GM12891 (cell line): Measurements from ENCODE around the gene HSF2.

Experiments
- DNase-seq: peaks from one replicate; pipeline ENCODE4 v3.0.0; 2011; ENCODE audit warnings: low spot score; ENCODE audit not compliant: insufficient read length
- FAIRE-seq: peaks from 2 replicates; lab custom pipeline; 2011; peaks lifted over from hg19 to GRCh38; lab: Jason Lieb, UNC
- PAX5 ChIP-seq: IDR thresholded peaks from 2 replicates; pipeline ENCODE4 v1.6.1; 2011; ENCODE audit warnings: low read length, moderate library complexity, mild to moderate bottlenecking; ENCODE audit not compliant: insufficient read depth, severe bottlenecking
- POLR2A ChIP-seq: IDR thresholded peaks from 2 replicates; pipeline ENCODE4 v1.6.1; 2011; ENCODE audit warnings: low read depth, low read length, control low read depth
- POLR2AphosphoS5 ChIP-seq: IDR thresholded peaks from 2 replicates; pipeline ENCODE4 v1.6.1; 2011; ENCODE audit warnings: low read depth, low read length, control low read depth
- POU2F2 ChIP-seq: IDR thresholded peaks from 2 replicates; pipeline ENCODE4 v1.6.1; 2011; ENCODE audit warnings: low read depth, mild to moderate bottlenecking, control low read depth, low read length, moderate library complexity
- SPI1 ChIP-seq: IDR thresholded peaks from 2 replicates; pipeline ENCODE4 v1.6.1; 2011; ENCODE audit warnings: low read depth, low read length, control low read depth
- TAF1 ChIP-seq: IDR thresholded peaks from 2 replicates; pipeline ENCODE4 v1.6.1; 2011; ENCODE audit warnings: low read depth, low read length, control low read depth

Gene HSF2

DNA sequence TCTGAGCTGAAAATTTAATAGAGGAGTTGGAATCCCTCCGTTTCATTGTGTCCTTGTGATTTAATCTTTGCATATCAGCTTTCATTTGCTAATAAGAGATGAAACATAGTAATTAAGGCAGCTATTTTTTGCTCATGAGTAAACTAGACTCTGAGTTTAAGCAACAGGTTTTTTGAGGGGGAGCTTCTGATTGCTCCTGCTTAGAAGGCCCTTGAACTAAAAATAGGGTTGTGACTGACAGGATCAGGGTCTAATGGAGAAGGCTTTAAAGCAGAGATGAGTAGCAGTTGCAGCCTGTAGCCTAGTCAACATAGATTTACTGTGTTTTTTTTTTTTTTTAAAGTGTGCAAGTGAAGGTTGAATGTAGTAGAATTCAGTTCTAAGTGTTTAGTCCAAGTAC lies 17.4 kb downstream of the HSF2 start:
- no peak for FAIRE-seq
- TF ChIP-seq PAX5 (no peak), POLR2AphosphoS5 (no peak), POU2F2 (no peak), TAF1 (no peak), SPI1 (no peak), POLR2A (no peak)
- no peak for DNase-seq

DNA sequence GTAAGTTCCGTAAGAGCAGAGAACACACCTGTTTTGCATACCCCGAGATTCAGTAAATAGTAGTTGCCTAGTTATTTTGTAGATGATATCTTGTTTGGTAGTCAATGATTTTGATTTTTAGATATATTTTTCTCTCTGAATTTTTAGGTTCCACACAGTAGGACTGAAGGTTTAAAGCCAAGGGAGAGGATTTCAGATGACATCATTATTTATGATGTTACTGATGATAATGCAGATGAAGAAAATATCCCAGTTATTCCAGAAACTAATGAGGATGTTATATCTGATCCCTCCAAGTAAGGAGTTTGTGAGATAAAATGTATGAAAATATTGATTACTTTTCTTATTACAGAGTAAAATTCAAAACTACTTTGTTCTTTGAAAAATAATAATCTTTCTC lies 22.6 kb downstream of the HSF2 start:
- no peak for TF ChIP-seq POLR2A
- TF ChIP-seq PAX5 = no peak
- TF ChIP-seq SPI1 = no peak
- no peak for TF ChIP-seq POLR2AphosphoS5
- FAIRE-seq (no peak), DNase-seq (no peak)

DNA sequence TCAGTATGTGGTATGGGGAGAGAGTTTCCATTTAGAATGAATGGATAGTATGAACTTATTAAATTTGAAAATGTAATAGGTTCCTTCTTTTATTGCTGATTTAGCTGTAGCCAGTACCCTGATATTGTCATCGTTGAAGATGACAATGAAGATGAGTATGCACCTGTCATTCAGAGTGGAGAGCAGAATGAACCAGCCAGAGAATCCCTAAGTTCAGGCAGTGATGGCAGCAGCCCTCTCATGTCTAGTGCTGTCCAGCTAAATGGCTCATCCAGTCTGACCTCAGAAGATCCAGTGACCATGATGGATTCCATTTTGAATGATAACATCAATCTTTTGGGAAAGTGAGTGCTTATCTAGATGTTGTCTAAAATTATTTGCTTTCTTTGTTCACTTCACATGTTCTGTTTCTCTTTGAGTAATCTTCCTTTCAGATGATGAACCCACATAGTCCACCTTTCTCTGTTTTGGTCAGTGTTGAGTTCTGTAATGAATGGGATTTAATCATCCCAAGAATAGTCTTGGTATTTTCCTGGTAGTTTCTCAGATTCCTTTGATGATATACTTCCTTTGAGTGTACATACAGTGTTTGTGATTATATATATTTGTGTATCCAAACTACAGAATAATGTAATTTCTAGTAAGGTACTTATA lies 23.3 kb downstream of the HSF2 start:
- no peak for DNase-seq
- no peak for TF ChIP-seq PAX5
- TF ChIP-seq POU2F2 = no peak
- TF ChIP-seq TAF1 = no peak
- no peak for TF ChIP-seq POLR2AphosphoS5
- no peak for TF ChIP-seq POLR2A
- peak; percentile 55 for FAIRE-seq

DNA sequence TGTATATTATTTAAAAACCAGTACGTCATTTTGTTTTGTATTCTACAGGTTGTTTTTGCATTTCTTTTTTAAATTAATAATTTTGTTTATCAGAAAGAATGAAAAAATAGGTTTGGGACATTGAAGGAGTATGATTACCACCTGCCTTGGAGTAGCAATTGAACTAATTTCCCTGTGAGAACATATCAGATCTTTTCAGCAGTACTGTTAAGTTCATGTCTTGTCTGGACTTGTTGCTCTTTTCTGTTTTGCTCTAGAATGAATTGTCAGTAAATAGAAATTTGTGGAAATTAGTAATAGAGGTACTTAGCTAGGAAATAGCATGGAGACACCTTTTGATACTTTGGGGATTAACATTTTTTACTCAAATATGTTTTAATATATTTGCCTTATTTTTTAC lies 24.3 kb downstream of the HSF2 start:
- TF ChIP-seq SPI1 (no peak), TAF1 (no peak)
- DNase-seq = no peak
- FAIRE-seq = no peak

DNA sequence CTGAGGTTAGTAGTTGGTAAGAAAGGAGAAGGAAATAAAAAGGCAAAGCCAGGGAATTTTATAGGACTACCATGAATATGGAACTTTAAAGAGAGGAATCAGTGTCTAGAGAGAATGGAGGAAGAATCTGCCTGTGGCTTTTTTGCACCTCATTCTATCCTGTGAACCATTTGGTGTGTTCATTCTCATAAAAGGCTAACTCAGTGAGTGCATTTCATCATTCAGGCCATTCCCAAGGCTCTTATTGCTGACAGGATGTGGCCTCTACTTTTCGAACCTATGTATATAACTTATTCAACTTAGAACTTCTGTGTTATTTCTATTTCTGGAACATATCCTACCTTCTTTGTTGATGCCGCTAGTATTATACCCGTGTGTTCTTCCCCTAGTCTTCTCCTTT lies 27.1 kb downstream of the HSF2 start:
- no peak for FAIRE-seq
- DNase-seq = no peak

DNA sequence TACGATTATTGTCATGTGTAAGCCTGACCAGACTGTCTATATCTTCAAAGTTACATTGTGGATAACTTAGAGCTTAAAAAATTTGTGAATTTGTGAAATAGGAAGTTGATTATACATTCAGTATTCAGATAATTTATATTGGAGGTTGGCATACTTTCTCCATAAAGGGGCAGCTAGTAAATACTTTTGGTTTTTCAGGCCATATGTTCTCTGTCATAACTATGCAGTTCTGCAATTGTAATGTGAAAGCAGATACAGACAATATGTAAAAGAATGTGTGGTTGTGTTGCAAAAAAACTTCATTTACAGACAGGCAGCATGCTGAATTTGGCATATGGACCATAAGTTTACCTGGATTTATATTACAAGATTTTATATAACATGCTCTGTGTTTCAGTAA lies 29.3 kb downstream of the HSF2 start:
- FAIRE-seq (no peak), DNase-seq (no peak)

More for the DNA sequence above, 27.1 kb downstream of the HSF2 start:
- TF ChIP-seq POLR2A = no peak
- no peak for TF ChIP-seq PAX5
- no peak for TF ChIP-seq POLR2AphosphoS5
- no peak for TF ChIP-seq TAF1
- TF ChIP-seq SPI1 = no peak
- no peak for TF ChIP-seq POU2F2

DNA sequence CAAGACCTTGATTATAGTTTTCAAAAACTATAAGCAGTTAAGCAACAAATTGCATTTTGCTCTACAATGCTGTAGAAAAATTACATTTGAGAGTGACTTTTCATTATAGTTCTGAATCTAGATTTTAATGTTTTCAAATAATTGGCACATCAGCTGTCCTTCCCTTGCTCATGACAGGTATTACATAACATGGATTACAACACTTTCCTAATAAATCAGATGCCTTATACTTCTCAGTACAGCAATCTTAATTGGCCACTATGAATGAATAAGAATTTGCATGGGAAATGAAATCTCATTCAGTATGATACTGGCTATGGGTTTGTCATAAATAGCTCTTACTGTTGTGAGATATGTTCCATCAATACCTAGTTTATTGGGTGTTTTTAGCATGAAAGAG lies 29.9 kb downstream of the HSF2 start:
- no peak for TF ChIP-seq SPI1
- TF ChIP-seq POLR2A = no peak
- TF ChIP-seq POLR2AphosphoS5 = no peak
- no peak for TF ChIP-seq PAX5
- TF ChIP-seq POU2F2 = no peak
- no peak for TF ChIP-seq TAF1
- FAIRE-seq = no peak
- DNase-seq = no peak

More for the DNA sequence above, 29.3 kb downstream of the HSF2 start:
- no peak for TF ChIP-seq POU2F2
- TF ChIP-seq POLR2AphosphoS5 = no peak
- TF ChIP-seq SPI1 = no peak
- no peak for TF ChIP-seq TAF1
- no peak for TF ChIP-seq POLR2A
- no peak for TF ChIP-seq PAX5

DNA sequence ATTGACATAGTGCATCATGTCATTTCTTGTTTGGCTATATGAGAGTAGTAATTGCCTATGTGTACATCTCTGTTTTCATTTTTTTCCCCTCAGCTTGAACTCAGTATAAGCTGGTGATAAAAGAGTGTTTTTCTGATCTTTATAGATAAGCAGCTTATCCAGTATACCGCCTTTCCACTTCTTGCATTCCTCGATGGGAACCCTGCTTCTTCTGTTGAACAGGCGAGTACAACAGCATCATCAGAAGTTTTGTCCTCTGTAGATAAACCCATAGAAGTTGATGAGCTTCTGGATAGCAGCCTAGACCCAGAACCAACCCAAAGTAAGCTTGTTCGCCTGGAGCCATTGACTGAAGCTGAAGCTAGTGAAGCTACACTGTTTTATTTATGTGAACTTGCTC lies 32.3 kb downstream of the HSF2 start:
- no peak for DNase-seq
- no peak for TF ChIP-seq POU2F2
- no peak for TF ChIP-seq POLR2A
- no peak for TF ChIP-seq TAF1
- FAIRE-seq = no peak

DNA sequence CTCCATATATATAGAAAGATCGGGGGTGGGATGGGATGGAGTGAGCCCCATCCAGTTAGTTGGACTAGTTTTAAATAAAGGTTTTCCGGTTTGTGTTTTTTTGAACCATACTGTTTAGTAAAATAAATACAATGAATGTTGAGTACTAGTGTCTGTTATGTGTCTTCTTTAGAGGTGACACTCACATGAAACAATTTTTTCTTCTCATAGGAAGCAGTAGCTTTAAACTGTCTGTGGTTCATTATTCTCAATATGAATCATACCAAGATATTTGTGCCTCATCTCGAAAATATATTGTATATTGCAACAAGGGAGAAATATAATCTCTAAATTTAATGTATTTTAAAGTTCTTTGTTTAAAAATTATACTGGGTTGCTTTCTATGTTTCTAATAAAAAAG lies 33.4 kb downstream of the HSF2 start:
- FAIRE-seq (no peak), DNase-seq (no peak)
- no peak for TF ChIP-seq TAF1
- TF ChIP-seq POLR2A = no peak
- no peak for TF ChIP-seq PAX5
- TF ChIP-seq POLR2AphosphoS5 = no peak
- no peak for TF ChIP-seq POU2F2
- no peak for TF ChIP-seq SPI1

DNA sequence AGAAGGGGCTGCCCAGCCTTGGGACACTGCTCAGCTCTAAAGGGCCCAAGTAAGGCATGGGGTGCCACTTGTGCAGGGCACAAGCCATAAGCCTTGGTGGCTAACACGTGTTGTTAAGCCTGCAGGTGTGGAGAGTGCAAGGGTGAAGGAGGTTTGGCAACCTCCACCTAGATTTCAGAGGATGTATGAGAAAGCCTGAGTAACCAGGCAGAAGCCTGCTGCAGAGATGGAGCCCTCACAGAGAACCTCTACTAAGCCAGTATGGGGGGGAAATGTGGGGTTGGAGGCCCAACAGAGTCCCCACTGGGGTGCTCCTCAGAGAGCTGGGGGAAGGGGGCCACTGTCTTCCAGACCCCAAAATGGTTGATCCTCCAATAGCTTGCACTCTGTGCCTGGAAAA lies 39.5 kb downstream of the HSF2 start:
- no peak for DNase-seq
- no peak for TF ChIP-seq TAF1
- TF ChIP-seq SPI1 = no peak
- no peak for TF ChIP-seq POU2F2
- TF ChIP-seq POLR2A = no peak
- TF ChIP-seq POLR2AphosphoS5 = no peak
- no peak for TF ChIP-seq PAX5
- FAIRE-seq = no peak
